Measurements from ENCODE around the gene CD300LD.
"Not testable (repeated sequence)": the region's sequence is repeated elsewhere in the genome, so short reads cannot be mapped to it uniquely, and the experiment has no call there.

The CD300LD gene

GRCh38 chr17:74605361-74605760 lies 13.3 kb upstream of the CD300LD start:
- no peak for DNase-seq

- DNase-seq, result no peak
Measured at GRCh38 chr17:74604761-74605160, 12.7 kb upstream of the CD300LD start.

- no peak for DNase-seq
Measured at GRCh38 chr17:74604200-74604599, 12.1 kb upstream of the CD300LD start.

- DNase-seq, result no peak
Measured at GRCh38 chr17:74603746-74604145, 11.7 kb upstream of the CD300LD start.

- DNase-seq, result no peak
Measured at GRCh38 chr17:74603037-74603635, 11.1 kb upstream of the CD300LD start.

- DNase-seq, result no peak
Measured at GRCh38 chr17:74601944-74602572, 10.0 kb upstream of the CD300LD start.

GRCh38 chr17:74599448-74599939 lies 7.4 kb upstream of the CD300LD start:
- DNase-seq, result no peak

- no peak for DNase-seq
Measured at GRCh38 chr17:74599023-74599399, 6.9 kb upstream of the CD300LD start.

- no peak for DNase-seq
Measured at GRCh38 chr17:74598346-74599022, 6.4 kb upstream of the CD300LD start.

GRCh38 chr17:74597069-74597790 lies 5.1 kb upstream of the CD300LD start:
- no peak for DNase-seq

GRCh38 chr17:74595037-74595750 lies 3.1 kb upstream of the CD300LD start:
- no peak for DNase-seq

GRCh38 chr17:74591503-74591902 lies 580 bp downstream of the CD300LD start:
- no peak for DNase-seq

GRCh38 chr17:74585711-74586110 lies 6.4 kb downstream of the CD300LD start:
- DNase-seq, result no peak

GRCh38 chr17:74584292-74585060 lies 7.6 kb downstream of the CD300LD start:
- DNase-seq, result no peak

- DNase-seq, result no peak
Measured at GRCh38 chr17:74582633-74583032, 9.4 kb downstream of the CD300LD start.

GRCh38 chr17:74579900-74580299 lies 12.2 kb downstream of the CD300LD start:
- DNase-seq, result no peak

GRCh38 chr17:74578979-74579378 lies 13.1 kb downstream of the CD300LD start:
- no peak for DNase-seq

- DNase-seq, result no peak
Measured at GRCh38 chr17:74574489-74575142, 17.5 kb downstream of the CD300LD start.

GRCh38 chr17:74573635-74574034 lies 18.4 kb downstream of the CD300LD start:
- DNase-seq, result not testable (repeated sequence)

GRCh38 chr17:74573169-74573568 lies 18.9 kb downstream of the CD300LD start:
- DNase-seq, result no peak

- DNase-seq, result no peak
Measured at GRCh38 chr17:74571621-74572270, 20.3 kb downstream of the CD300LD start.
